Thymus (tissue), 11 donors: Measurements from ENCODE around the gene RPL21. TPM values are rescaled to one million over a fixed set of nuclear protein-coding genes. Genes with fewer than 3 reads are reported as not detected.

Experiments used
- DNase-seq, 9 donors: peaks; one replicate each; pipeline ENCODE4 v3.0.0-alpha.2; 2013; ENCODE audit warnings: low spot score in 9 of 9, low read depth in 6 of 9, missing footprints in 1 of 9
- H3K27ac ChIP-seq, 2 donors: one replicate each; pipeline ENCODE4 v1.5.1; 2013; ENCODE audit warnings: control low read depth in 1 of 2, low read depth in 1 of 2, low read length in 1 of 2, mild to moderate bottlenecking in 1 of 2, moderate library complexity in 1 of 2
- H3K27me3 ChIP-seq, 2 donors: one replicate each; pipeline ENCODE4 v1.5.1; 2013; ENCODE audit warnings: low read length in 1 of 2; ENCODE audit not compliant: control insufficient read depth in 2 of 2, insufficient read depth in 1 of 2
- H3K36me3 ChIP-seq, 2 donors: one replicate each; pipeline ENCODE4 v1.5.1; 2013; ENCODE audit warnings: low read length in 1 of 2, mild to moderate bottlenecking in 1 of 2, moderate library complexity in 1 of 2; ENCODE audit not compliant: control insufficient read depth in 2 of 2, insufficient read depth in 2 of 2
- H3K4me1 ChIP-seq, 2 donors: one replicate each; pipeline ENCODE4 v1.5.1; 2013; ENCODE audit warnings: low read length in 2 of 2; ENCODE audit not compliant: control insufficient read depth in 2 of 2, insufficient read depth in 2 of 2
- H3K4me3 ChIP-seq, 2 donors: one replicate each; pipeline ENCODE4 v1.5.1; 2013; ENCODE audit warnings: low read length in 2 of 2, control low read depth in 1 of 2, mild to moderate bottlenecking in 1 of 2
- H3K9me3 ChIP-seq, 2 donors: one replicate each; pipeline ENCODE4 v1.5.1; 2013; ENCODE audit warnings: low read length in 1 of 2, mild to moderate bottlenecking in 1 of 2; ENCODE audit not compliant: control insufficient read depth in 2 of 2, insufficient read depth in 1 of 2
- WGBS: extraction: QIAGEN DNeasy Blood & Tissue Kit; methylation state at CpG from one replicate; pipeline ENCODE4 v1.1.7; 2013; 5-methylcytosine and 5-hydroxymethylcytosine counted together
- polyA plus RNA-seq: library from polyadenylated mRNA; stranded (reverse); fragments of 200-250 nt; gene quantifications from one replicate; pipeline ENCODE4 v1.2.3, GENCODE V29; 2013
- total RNA-seq: library from RNA; stranded (reverse); fragments of 120-200 nt; gene quantifications from one replicate; pipeline ENCODE4 v1.2.4, GENCODE V29; 2013
- donor health status: healthy.

Gene RPL21
- total and polyA plus RNA-seq, 2 donors, result 2,202 to 2,549 TPM

- Histone ChIP-seq H3K4me1 (peaks cover 3 to 11% of the 10 kb centered on the region in 2 donors), H3K4me3 (no peak overlapping the region), H3K9me3 (peaks cover 0 to 4% of the 10 kb centered on the region in 2 donors), H3K27me3 (peaks cover 15 to 61% of the 10 kb centered on the region in 2 donors), H3K36me3 (no peaks in the 10 kb centered on the region), H3K27ac (no peak overlapping the region)
- WGBS, result 91% methylated on average over 4 of the region's 4 CpGs
- DNase-seq, result no peak
These were observed 22.5 kb downstream of the RPL21 start for GRCh38 chr13:27273658-27274425.

GRCh38 chr13:27274631-27275030 lies 23.3 kb downstream of the RPL21 start:
- peaks cover 3 to 11% of the 10 kb centered on the region in 2 donors for H3K4me1 ChIP-seq
- no peak overlapping the region for H3K27ac ChIP-seq
- 65% methylated on average over 1 of the region's 1 CpG for WGBS
- H3K4me3 ChIP-seq, result no peak overlapping the region
- peaks cover 15 to 59% of the 10 kb centered on the region in 2 donors for H3K27me3 ChIP-seq
- H3K36me3 ChIP-seq, result no peaks in the 10 kb centered on the region
- DNase-seq, result no peak
- H3K9me3 ChIP-seq, result peaks cover 0 to 4% of the 10 kb centered on the region in 2 donors

GRCh38 chr13:27276188-27276587 lies 24.8 kb downstream of the RPL21 start:
- WGBS, result 93% methylated on average over 7 of the region's 7 CpGs
- no peak overlapping the region for H3K27ac ChIP-seq
- peaks cover 2 to 6% of the 10 kb centered on the region in 2 donors for H3K4me1 ChIP-seq
- no peaks in the 10 kb centered on the region for H3K36me3 ChIP-seq
- peaks cover 13 to 44% of the 10 kb centered on the region in 2 donors for H3K27me3 ChIP-seq
- DNase-seq, result no peak
- H3K4me3 ChIP-seq, result no peak overlapping the region
- H3K9me3 ChIP-seq, result peaks cover 0 to under 1% of the 10 kb centered on the region in 2 donors

DNA sequence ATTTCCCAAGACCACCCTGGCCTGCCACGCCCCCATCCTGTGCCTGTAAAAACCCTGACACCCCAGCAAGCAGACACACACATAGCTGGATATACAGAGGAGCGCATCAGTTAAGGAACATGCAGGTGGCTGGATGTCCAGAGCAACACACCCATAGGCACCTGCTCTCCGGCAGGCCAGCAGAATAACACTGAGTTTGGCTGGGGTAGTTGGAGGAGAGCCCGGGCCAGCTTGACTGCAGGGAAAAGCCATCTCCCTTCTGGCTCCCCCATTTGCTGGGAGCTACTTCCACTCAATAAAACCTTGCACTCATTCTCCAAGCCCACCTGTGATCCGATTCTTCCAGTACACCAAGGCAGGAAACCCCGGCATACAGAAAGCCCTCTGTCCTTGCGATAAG lies 28.1 kb downstream of the RPL21 start:
- no peaks in the 10 kb centered on the region for H3K36me3 ChIP-seq
- peaks cover 0 to 15% of the 10 kb centered on the region in 2 donors for H3K27me3 ChIP-seq
- H3K4me1 ChIP-seq, result no peaks in the 10 kb centered on the region
- 96% methylated on average over 7 of the region's 7 CpGs for WGBS
- H3K27ac ChIP-seq, result no peak overlapping the region
- H3K9me3 ChIP-seq, result no peaks in the 10 kb centered on the region
- no peak overlapping the region for H3K4me3 ChIP-seq
- no peak for DNase-seq

DNA sequence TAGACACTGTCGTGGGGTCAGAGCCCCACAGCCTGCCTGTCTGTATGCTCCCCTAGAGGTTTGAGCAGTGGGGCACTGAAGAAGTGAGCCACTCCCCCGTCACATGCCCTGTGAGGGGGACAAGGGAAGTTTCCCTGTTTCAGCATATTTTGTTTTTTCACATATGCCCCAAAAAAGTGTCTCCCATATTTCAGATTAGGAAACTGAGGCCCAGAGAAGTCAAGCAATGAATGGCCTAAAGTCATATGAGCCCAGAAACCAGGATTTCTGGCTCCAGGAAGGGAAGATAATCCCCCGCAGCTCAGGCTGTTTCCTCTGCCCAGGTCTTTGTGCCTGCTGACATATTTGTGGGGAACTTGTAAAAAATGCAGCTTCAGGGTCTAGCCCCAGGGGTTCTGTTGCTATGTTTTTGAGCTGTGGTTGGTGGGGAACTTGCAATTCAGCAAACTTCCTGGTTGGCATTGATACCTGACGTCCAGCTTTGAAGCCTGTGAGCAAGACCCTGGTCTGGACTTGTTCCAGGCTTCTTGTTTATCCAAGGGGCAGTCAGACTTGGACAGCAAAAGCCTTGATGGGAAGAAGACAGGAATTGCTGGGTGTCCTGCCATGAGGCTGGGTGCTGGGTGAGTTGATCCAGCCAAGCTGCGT lies 28.8 kb downstream of the RPL21 start:
- DNase-seq, result no peak
- no peak overlapping the region for H3K27ac ChIP-seq
- H3K9me3 ChIP-seq, result no peaks in the 10 kb centered on the region
- H3K27me3 ChIP-seq, result peaks cover 0 to 11% of the 10 kb centered on the region in 2 donors
- 85% methylated on average over 5 of the region's 5 CpGs for WGBS
- no peak overlapping the region for H3K4me3 ChIP-seq
- no peaks in the 10 kb centered on the region for H3K36me3 ChIP-seq
- no peaks in the 10 kb centered on the region for H3K4me1 ChIP-seq

GRCh38 chr13:27280841-27281240 lies 29.5 kb downstream of the RPL21 start:
- no peak overlapping the region for H3K27ac ChIP-seq
- H3K4me1 ChIP-seq, result no peaks in the 10 kb centered on the region
- no peak for DNase-seq
- no peak overlapping the region for H3K4me3 ChIP-seq
- peaks cover 0 to 4% of the 10 kb centered on the region in 2 donors for H3K27me3 ChIP-seq
- no peaks in the 10 kb centered on the region for H3K36me3 ChIP-seq
- H3K9me3 ChIP-seq, result no peaks in the 10 kb centered on the region
- 93% methylated on average over 4 of the region's 4 CpGs for WGBS

DNA sequence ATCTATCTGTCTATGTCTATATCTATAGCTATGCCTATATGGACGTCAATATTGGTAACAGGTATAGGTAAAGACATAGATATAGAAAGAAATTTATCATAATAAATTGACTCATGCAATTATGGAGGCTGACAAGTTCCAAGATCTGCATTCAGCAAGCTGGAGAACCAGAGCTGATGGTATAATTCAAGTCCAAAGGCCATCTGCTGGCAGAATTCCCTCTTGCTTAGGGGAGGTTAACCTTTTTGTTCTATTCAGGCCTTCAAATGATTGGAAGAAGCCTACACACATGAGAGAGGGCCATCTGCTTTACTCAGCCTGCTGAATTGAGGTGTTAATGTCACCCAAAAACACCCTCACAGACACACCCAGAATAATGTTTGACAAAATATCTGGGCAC lies 30.1 kb downstream of the RPL21 start:
- Histone ChIP-seq H3K9me3 (no peaks in the 10 kb centered on the region), H3K4me1 (no peaks in the 10 kb centered on the region), H3K36me3 (no peaks in the 10 kb centered on the region), H3K27ac (no peak overlapping the region), H3K4me3 (no peak overlapping the region), H3K27me3 (no peaks in the 10 kb centered on the region)
- DNase-seq, result no peak
- 87% methylated on average over 1 of the region's 1 CpG for WGBS

GRCh38 chr13:27283906-27284493 lies 32.6 kb downstream of the RPL21 start:
- Histone ChIP-seq H3K4me3 (no peak overlapping the region), H3K27ac (no peak overlapping the region), H3K27me3 (no peaks in the 10 kb centered on the region), H3K4me1 (no peaks in the 10 kb centered on the region), H3K36me3 (no peaks in the 10 kb centered on the region), H3K9me3 (no peaks in the 10 kb centered on the region)
- WGBS, result 93% methylated on average over 4 of the region's 4 CpGs
- DNase-seq, result no peak

DNA sequence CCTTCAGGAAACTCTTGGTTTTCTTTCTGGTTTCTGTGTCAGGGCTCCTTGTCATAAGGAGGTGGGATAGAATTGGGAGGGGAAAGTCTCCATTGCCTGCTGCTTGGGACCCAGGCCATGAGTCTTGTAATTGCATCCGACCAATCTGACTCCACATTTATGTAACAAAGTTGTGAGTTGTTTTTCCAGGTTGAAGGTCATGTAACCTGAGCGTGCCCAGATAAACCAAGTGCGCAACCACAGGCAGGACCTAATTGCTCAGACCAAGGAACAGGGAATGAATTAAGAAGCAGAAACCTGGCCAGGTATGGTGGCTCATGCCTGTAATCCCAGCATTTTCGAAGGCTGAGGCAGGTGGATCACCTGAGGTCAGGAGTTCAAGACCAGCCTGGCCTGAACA lies 37.0 kb downstream of the RPL21 start:
- Histone ChIP-seq H3K36me3 (no peaks in the 10 kb centered on the region), H3K9me3 (no peaks in the 10 kb centered on the region), H3K4me1 (no peaks in the 10 kb centered on the region), H3K27ac (no peak overlapping the region), H3K4me3 (no peak overlapping the region), H3K27me3 (no peaks in the 10 kb centered on the region)
- DNase-seq, result no peak
- 94% methylated on average over 4 of the region's 4 CpGs for WGBS
